Loucy (cell line): Measurements from ENCODE around the gene ID1.

ENCODE experiments used
- CTCF ChIP-seq: fragments of 200-600 bp; sonication (generic); conservative IDR thresholded peaks from 2 replicates; pipeline ENCODE4 v1.5.1; 2014; ENCODE audit warnings: mild to moderate bottlenecking, antibody characterized with exemption, low read length
- EZH2phosphoT487 ChIP-seq: fragments of 200-600 bp; IDR thresholded peaks from 2 replicates; pipeline ENCODE4 v1.6.1; 2018; ENCODE audit warnings: antibody characterized with exemption, mild to moderate bottlenecking, moderate library complexity, borderline replicate concordance

- TF ChIP-seq EZH2phosphoT487 (no peak), CTCF (no peak)
Measured at GRCh38 chr20:31654534-31654933, 49.4 kb downstream of the ID1 start.
